ENCODE measurements around the gene OVOL1. TPM values are rescaled to one million over a fixed set of nuclear protein-coding genes. Genes with fewer than 3 reads are reported as not detected.

Gene OVOL1
- total and polyA plus RNA-seq, 2 of the 8 experiments (the other 6 are each of a cell fraction or from before 2014, with no cell fraction given) = 2.6 to 3.4 TPM

GRCh38 chr11:65770951-65771567 is 15.8 kb upstream of the OVOL1 start (continued):
- TF ChIP-seq, protein P1, sequence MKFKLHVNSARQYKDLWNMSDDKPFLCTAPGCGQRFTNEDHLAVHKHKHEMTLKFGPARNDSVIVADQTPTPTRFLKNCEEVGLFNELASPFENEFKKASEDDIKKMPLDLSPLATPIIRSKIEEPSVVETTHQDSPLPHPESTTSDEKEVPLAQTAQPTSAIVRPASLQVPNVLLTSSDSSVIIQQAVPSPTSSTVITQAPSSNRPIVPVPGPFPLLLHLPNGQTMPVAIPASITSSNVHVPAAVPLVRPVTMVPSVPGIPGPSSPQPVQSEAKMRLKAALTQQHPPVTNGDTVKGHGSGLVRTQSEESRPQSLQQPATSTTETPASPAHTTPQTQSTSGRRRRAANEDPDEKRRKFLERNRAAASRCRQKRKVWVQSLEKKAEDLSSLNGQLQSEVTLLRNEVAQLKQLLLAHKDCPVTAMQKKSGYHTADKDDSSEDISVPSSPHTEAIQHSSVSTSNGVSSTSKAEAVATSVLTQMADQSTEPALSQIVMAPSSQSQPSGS (IDR thresholded peaks at IDR 0.05; ENCODE audit: low read length) = no peak
- TF ChIP-seq SRF (IDR thresholded peaks at IDR 0.05; ENCODE audit: low read depth, low read length) (no peak), BACH1 (IDR thresholded peaks at IDR 0.05; ENCODE audit: low read length) (no peak), SP4 (IDR thresholded peaks at IDR 0.05; ENCODE audit: low read length) (no peak), CTBP2 (IDR thresholded peaks at IDR 0.05; ENCODE audit: borderline replicate concordance, insufficient read depth, insufficient read length, low read length) (no peak), CHD1 (IDR thresholded peaks at IDR 0.05; ENCODE audit: low read depth, low read length) (no peak), HDAC2 (IDR thresholded peaks at IDR 0.05; ENCODE audit: borderline replicate concordance in 1 of 2, low read depth in 2 of 2, low read length in 2 of 2) (no peak), POLR2AphosphoS5 (IDR thresholded peaks at IDR 0.05; ENCODE audit: low read depth, low read length) (no peak)
